Left forelimb (tissue), 1 donor: Measurements from ENCODE around the gene CNOT9.
A peak's percentile ranks its signal among the peaks of the same experiment; 100 is the strongest.
"Not testable (repeated sequence)": the region's sequence is repeated elsewhere in the genome, so short reads cannot be mapped to it uniquely, and the experiment has no call there.

ENCODE experiments used
- DNase-seq: peaks from one replicate; pipeline ENCODE4 v3.0.0-alpha.2; 2018; ENCODE audit warnings: low spot score

Gene CNOT9

GRCh38 chr2:218568190-218569037, at the start of gene CNOT9, which contains the start of gene USP37:
CNOT9 (plus strand) TSS chr2:218568839; CDS start chr2:218568955, 116 bp downstream.
USP37 (minus strand) TSS chr2:218568351; CDS start chr2:218558653, 9,698 bp downstream.
- DNase-seq: peak; percentile 100

- no peak for DNase-seq
These were observed 49.8 kb upstream of the CNOT9 start for GRCh38 chr2:218518876-218519275.

GRCh38 chr2:218523651-218524050, 45.0 kb upstream of the CNOT9 start:
- DNase-seq: no peak

GRCh38 chr2:218528409-218528808, 40.2 kb upstream of the CNOT9 start:
- not testable (repeated sequence) for DNase-seq

- no peak for DNase-seq
These were observed 38.6 kb upstream of the CNOT9 start for GRCh38 chr2:218529990-218530389.

- DNase-seq: no peak
These were observed 31.7 kb upstream of the CNOT9 start for GRCh38 chr2:218536804-218537494.

GRCh38 chr2:218540015-218540414, 28.6 kb upstream of the CNOT9 start:
- no peak for DNase-seq

- no peak for DNase-seq
These were observed 22.6 kb upstream of the CNOT9 start for GRCh38 chr2:218546012-218546411.

- DNase-seq: no peak
These were observed 21.1 kb upstream of the CNOT9 start for GRCh38 chr2:218547511-218547910.

- no peak for DNase-seq
These were observed 20.7 kb upstream of the CNOT9 start for GRCh38 chr2:218547978-218548377.

- DNase-seq: not testable (repeated sequence)
These were observed 14.4 kb upstream of the CNOT9 start for GRCh38 chr2:218554225-218554624.

- DNase-seq: no peak
These were observed 13.1 kb upstream of the CNOT9 start for GRCh38 chr2:218555527-218555926.

- DNase-seq: no peak
These were observed 10.7 kb upstream of the CNOT9 start for GRCh38 chr2:218557941-218558340.

- DNase-seq: no peak
These were observed 9.7 kb upstream of the CNOT9 start for GRCh38 chr2:218558986-218559385.

- no peak for DNase-seq
These were observed 4.6 kb upstream of the CNOT9 start for GRCh38 chr2:218564056-218564455.

GRCh38 chr2:218566296-218566695, 2.3 kb upstream of the CNOT9 start:
- DNase-seq: no peak

- no peak for DNase-seq
These were observed 846 bp upstream of the CNOT9 start for GRCh38 chr2:218567797-218568189.

- no peak for DNase-seq
These were observed 396 bp downstream of the CNOT9 start for GRCh38 chr2:218569038-218569431.

- no peak for DNase-seq
These were observed 1.2 kb downstream of the CNOT9 start for GRCh38 chr2:218569661-218570500.

- DNase-seq: no peak
These were observed 2.2 kb downstream of the CNOT9 start for GRCh38 chr2:218570850-218571249.

- DNase-seq: no peak
These were observed 8.2 kb downstream of the CNOT9 start for GRCh38 chr2:218576854-218577253.

GRCh38 chr2:218577482-218578220, 9.0 kb downstream of the CNOT9 start:
- DNase-seq: no peak
